WTC11 (cell line): ENCODE results near the gene CST9L.

Source experiments
- CTCF ChIP-seq: fragments of 200-600 bp; IDR thresholded peaks from 2 replicates; pipeline ENCODE4 v1.8.0; 2022; ENCODE audit warnings: antibody characterized with exemption
- PRDM15 ChIP-seq: sonication (generic); formaldehyde crosslinking; IDR thresholded peaks from 2 replicates; pipeline ENCODE4 v1.8.0; 2022; ENCODE audit warnings: missing genetic modification reagents
- SP1 ChIP-seq: sonication (generic); formaldehyde crosslinking; conservative IDR thresholded peaks from 2 replicates; pipeline ENCODE4 v1.8.1; 2022; ENCODE audit warnings: missing genetic modification reagents
- ZNF416 ChIP-seq: fragments of 250-450 bp; sonication (Bioruptor Pico); IDR thresholded peaks from 2 replicates; pipeline ENCODE4 v1.9.0; 2021; ENCODE audit warnings: mild to moderate bottlenecking, inconsistent platforms
- ZNF425 ChIP-seq: fragments of 250-450 bp; sonication (Bioruptor Pico); conservative IDR thresholded peaks from 2 replicates; pipeline ENCODE4 v1.9.0; 2021; ENCODE audit warnings: mild to moderate bottlenecking
- TF ChIP-seq, protein P1 (sequence below): sonication (generic); formaldehyde crosslinking; IDR thresholded peaks from 2 replicates; pipeline ENCODE4 v1.8.0; 2022; ENCODE audit warnings: mild to moderate bottlenecking, missing genetic modification reagents
- TF ChIP-seq, protein P2 (sequence below): sonication (generic); formaldehyde crosslinking; IDR thresholded peaks from 2 replicates; pipeline ENCODE4 v1.8.1; 2023; ENCODE audit warnings: mild to moderate bottlenecking, missing genetic modification reagents, borderline replicate concordance
- TF ChIP-seq, protein P3 (sequence below): sonication (generic); formaldehyde crosslinking; IDR thresholded peaks from 2 replicates; pipeline ENCODE4 v1.8.1; 2022; ENCODE audit warnings: low read depth, missing genetic modification reagents, borderline replicate concordance
- TF ChIP-seq, protein P4 (sequence below): sonication (generic); formaldehyde crosslinking; IDR thresholded peaks from 2 replicates; pipeline ENCODE4 v1.8.1; 2022; ENCODE audit warnings: low read depth, mild to moderate bottlenecking, moderate library complexity, missing genetic modification reagents, borderline replicate concordance
- TF ChIP-seq, protein P5 (sequence below): sonication (generic); formaldehyde crosslinking; IDR thresholded peaks from 2 replicates; pipeline ENCODE4 v1.8.0; 2022; ENCODE audit warnings: mild to moderate bottlenecking, missing genetic modification reagents

- no peak for TF ChIP-seq CTCF
- TF ChIP-seq PRDM15 (CRISPR knock-in tag) = no peak
- TF ChIP-seq, protein P1, sequence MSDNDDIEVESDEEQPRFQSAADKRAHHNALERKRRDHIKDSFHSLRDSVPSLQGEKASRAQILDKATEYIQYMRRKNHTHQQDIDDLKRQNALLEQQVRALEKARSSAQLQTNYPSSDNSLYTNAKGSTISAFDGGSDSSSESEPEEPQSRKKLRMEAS (CRISPR knock-in tag) = no peak
- TF ChIP-seq, protein P2, sequence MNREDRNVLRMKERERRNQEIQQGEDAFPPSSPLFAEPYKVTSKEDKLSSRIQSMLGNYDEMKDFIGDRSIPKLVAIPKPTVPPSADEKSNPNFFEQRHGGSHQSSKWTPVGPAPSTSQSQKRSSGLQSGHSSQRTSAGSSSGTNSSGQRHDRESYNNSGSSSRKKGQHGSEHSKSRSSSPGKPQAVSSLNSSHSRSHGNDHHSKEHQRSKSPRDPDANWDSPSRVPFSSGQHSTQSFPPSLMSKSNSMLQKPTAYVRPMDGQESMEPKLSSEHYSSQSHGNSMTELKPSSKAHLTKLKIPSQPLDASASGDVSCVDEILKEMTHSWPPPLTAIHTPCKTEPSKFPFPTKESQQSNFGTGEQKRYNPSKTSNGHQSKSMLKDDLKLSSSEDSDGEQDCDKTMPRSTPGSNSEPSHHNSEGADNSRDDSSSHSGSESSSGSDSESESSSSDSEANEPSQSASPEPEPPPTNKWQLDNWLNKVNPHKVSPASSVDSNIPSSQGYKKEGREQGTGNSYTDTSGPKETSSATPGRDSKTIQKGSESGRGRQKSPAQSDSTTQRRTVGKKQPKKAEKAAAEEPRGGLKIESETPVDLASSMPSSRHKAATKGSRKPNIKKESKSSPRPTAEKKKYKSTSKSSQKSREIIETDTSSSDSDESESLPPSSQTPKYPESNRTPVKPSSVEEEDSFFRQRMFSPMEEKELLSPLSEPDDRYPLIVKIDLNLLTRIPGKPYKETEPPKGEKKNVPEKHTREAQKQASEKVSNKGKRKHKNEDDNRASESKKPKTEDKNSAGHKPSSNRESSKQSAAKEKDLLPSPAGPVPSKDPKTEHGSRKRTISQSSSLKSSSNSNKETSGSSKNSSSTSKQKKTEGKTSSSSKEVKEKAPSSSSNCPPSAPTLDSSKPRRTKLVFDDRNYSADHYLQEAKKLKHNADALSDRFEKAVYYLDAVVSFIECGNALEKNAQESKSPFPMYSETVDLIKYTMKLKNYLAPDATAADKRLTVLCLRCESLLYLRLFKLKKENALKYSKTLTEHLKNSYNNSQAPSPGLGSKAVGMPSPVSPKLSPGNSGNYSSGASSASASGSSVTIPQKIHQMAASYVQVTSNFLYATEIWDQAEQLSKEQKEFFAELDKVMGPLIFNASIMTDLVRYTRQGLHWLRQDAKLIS (CRISPR knock-in tag) = no peak
- TF ChIP-seq, protein P3, sequence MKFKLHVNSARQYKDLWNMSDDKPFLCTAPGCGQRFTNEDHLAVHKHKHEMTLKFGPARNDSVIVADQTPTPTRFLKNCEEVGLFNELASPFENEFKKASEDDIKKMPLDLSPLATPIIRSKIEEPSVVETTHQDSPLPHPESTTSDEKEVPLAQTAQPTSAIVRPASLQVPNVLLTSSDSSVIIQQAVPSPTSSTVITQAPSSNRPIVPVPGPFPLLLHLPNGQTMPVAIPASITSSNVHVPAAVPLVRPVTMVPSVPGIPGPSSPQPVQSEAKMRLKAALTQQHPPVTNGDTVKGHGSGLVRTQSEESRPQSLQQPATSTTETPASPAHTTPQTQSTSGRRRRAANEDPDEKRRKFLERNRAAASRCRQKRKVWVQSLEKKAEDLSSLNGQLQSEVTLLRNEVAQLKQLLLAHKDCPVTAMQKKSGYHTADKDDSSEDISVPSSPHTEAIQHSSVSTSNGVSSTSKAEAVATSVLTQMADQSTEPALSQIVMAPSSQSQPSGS (CRISPR knock-in tag) = no peak
- TF ChIP-seq SP1 (CRISPR knock-in tag) = no peak
- TF ChIP-seq, protein P4, sequence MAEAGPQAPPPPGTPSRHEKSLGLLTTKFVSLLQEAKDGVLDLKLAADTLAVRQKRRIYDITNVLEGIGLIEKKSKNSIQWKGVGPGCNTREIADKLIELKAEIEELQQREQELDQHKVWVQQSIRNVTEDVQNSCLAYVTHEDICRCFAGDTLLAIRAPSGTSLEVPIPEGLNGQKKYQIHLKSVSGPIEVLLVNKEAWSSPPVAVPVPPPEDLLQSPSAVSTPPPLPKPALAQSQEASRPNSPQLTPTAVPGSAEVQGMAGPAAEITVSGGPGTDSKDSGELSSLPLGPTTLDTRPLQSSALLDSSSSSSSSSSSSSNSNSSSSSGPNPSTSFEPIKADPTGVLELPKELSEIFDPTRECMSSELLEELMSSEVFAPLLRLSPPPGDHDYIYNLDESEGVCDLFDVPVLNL (CRISPR knock-in tag) = no peak
- no peak for TF ChIP-seq ZNF425 (CRISPR knock-in tag)
- no peak for TF ChIP-seq ZNF416 (CRISPR knock-in tag)
- TF ChIP-seq, protein P5, sequence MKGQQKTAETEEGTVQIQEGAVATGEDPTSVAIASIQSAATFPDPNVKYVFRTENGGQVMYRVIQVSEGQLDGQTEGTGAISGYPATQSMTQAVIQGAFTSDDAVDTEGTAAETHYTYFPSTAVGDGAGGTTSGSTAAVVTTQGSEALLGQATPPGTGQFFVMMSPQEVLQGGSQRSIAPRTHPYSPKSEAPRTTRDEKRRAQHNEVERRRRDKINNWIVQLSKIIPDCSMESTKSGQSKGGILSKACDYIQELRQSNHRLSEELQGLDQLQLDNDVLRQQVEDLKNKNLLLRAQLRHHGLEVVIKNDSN (CRISPR knock-in tag) = no peak
These were observed 48.7 kb downstream of the CST9L start for GRCh38 chr20:23519556-23519955.
